22Rv1 (cell line): ENCODE results near the gene CXCL8.

ENCODE experiments used
- H3K27ac ChIP-seq: fragments of 450-650 bp; 2 replicates; pipeline ENCODE4 v1.5.1; 2017
- ZFX ChIP-seq: fragments of 450-650 bp; IDR thresholded peaks from 2 replicates; pipeline ENCODE4 v1.6.1; 2017; ENCODE audit warnings: antibody characterized with exemption, borderline replicate concordance
- TF ChIP-seq, protein P1 (sequence below): fragments of 450-650 bp; IDR thresholded peaks from 2 replicates; pipeline ENCODE4 v1.5.1; 2017; ENCODE audit warnings: mild to moderate bottlenecking

CXCL8 gene

DNA sequence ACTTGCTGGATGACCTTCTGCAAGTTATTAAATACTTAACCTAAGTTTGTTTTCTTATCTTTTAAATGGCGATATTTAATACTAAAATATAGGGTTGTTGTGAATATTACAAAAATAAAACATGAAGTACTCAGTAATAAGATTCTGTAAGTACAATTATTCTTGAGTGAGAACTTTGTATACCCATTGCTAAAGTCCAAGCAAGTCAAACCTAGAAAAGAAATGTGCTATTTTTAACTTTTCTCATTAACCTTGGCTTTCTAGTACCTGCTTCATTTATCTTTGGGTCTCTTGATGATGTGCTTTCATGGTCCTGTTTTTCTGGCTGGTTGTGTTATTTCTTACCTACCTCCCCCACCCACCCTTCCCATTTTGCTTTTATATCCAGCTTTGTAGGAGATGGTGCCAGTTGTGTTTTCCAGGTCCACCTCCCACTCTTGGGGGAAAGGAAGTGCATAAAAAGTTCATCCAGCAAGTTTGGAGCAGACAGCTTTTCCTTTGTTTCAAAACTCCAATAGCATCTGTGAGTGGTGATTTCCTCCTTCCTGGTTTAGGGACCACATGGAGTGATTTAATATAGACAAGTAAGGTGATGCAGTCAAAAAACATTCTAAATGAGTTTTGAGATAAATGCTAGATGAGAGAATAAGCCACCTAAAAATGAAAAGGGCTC is 7.5 kb upstream of the CXCL8 start:
- TF ChIP-seq ZFX, result no peak
- TF ChIP-seq, protein P1, sequence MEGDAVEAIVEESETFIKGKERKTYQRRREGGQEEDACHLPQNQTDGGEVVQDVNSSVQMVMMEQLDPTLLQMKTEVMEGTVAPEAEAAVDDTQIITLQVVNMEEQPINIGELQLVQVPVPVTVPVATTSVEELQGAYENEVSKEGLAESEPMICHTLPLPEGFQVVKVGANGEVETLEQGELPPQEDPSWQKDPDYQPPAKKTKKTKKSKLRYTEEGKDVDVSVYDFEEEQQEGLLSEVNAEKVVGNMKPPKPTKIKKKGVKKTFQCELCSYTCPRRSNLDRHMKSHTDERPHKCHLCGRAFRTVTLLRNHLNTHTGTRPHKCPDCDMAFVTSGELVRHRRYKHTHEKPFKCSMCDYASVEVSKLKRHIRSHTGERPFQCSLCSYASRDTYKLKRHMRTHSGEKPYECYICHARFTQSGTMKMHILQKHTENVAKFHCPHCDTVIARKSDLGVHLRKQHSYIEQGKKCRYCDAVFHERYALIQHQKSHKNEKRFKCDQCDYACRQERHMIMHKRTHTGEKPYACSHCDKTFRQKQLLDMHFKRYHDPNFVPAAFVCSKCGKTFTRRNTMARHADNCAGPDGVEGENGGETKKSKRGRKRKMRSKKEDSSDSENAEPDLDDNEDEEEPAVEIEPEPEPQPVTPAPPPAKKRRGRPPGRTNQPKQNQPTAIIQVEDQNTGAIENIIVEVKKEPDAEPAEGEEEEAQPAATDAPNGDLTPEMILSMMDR, result no peak
- H3K27ac ChIP-seq, result no peak overlapping the region

DNA sequence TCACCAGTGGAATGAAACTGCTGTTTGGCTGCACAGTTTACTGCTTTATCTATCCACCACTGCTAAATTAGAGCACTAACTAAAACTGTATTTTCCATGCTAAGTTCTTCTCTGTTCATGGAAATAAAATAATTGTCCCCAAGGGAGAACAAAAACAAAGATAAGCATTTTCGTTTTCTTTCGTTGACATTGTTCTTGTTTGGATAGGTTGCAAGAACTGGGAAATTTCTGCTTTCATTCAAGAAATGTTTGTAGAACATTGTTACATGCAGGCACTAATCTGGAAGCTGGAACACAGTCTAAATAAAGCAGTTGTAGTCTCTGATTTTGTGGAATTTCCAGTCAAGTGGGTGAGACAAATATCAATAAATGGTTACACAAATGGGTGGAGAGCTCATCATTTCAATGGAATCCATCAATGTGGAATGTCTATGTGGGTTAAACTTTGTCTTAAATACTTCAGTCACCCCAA is 5.8 kb upstream of the CXCL8 start:
- no peak overlapping the region for H3K27ac ChIP-seq
- TF ChIP-seq, protein P1, result no peak
- no peak for TF ChIP-seq ZFX

DNA sequence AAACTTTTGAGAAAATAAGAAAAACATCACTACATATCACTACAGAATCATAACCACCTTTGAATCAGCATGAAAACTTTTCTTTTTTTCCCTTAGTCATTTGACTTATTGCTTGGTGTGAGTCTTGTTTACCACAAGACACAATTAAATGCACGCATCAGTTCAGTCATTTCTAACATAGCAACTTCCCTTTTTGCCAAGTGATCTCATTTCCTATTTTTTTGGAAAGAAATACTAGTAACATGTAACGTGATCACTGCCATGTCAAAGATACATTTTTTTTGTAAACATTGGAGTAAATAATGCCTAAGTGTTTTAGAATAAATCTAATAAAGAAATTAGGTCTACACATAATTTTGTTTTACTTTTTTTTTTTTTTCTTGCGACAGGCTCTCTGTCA is 5.1 kb upstream of the CXCL8 start:
- no peak for TF ChIP-seq ZFX
- TF ChIP-seq, protein P1, result no peak
- H3K27ac ChIP-seq, result no peak overlapping the region

DNA sequence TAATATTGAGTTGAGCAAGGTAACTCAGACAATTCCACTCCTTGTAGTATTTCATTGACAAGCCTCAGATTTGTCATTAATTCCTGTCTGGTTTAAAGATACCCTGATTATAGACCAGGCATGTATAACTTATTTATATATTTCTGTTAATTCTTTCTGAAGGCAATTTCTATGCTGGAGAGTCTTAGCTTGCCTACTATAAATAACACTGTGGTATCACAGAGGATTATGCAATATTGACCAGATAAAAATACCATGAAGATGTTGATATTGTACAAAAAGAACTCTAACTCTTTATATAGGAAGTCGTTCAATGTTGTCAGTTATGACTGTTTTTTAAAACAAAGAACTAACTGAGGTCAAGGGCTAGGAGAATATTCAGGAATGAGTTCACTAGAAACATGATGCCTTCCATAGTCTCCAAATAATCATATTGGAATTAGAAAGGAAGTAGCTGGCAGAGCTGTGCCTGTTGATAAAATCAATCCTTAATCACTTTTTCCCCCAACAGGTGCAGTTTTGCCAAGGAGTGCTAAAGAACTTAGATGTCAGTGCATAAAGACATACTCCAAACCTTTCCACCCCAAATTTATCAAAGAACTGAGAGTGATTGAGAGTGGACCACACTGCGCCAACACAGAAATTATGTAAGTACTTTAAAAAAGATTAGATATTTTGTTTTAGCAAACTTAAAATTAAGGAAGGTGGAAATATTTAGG is 821 bp downstream of the CXCL8 start:
- TF ChIP-seq ZFX, result no peak
- TF ChIP-seq, protein P1, result no peak
- H3K27ac ChIP-seq, result no peak overlapping the region

DNA sequence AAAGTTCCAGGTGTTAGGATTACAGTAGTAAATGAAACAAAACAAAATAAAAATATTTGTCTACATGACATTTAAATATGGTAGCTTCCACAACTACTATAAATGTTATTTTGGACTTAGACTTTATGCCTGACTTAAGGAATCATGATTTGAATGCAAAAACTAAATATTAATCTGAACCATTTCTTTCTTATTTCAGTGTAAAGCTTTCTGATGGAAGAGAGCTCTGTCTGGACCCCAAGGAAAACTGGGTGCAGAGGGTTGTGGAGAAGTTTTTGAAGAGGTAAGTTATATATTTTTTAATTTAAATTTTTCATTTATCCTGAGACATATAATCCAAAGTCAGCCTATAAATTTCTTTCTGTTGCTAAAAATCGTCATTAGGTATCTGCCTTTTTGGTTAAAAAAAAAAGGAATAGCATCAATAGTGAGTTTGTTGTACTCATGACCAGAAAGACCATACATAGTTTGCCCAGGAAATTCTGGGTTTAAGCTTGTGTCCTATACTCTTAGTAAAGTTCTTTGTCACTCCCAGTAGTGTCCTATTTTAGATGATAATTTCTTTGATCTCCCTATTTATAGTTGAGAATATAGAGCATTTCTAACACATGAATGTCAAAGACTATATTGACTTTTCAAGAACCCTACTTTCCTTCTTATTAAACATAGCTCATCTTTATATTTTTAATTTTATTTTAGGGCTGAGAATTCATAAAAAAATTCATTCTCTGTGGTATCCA is 1.6 kb downstream of the CXCL8 start:
- H3K27ac ChIP-seq, result no peak overlapping the region
- TF ChIP-seq, protein P1, result no peak

DNA sequence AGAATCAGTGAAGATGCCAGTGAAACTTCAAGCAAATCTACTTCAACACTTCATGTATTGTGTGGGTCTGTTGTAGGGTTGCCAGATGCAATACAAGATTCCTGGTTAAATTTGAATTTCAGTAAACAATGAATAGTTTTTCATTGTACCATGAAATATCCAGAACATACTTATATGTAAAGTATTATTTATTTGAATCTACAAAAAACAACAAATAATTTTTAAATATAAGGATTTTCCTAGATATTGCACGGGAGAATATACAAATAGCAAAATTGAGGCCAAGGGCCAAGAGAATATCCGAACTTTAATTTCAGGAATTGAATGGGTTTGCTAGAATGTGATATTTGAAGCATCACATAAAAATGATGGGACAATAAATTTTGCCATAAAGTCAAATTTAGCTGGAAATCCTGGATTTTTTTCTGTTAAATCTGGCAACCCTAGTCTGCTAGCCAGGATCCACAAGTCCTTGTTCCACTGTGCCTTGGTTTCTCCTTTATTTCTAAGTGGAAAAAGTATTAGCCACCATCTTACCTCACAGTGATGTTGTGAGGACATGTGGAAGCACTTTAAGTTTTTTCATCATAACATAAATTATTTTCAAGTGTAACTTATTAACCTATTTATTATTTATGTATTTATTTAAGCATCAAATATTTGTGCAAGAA is 2.3 kb downstream of the CXCL8 start:
- TF ChIP-seq, protein P1, result no peak
- TF ChIP-seq ZFX, result no peak
- H3K27ac ChIP-seq, result no peak overlapping the region
